GM13977 (cell line): ENCODE data around the gene PLEKHA8.

Experiments
- DNase-seq: peaks from one replicate; pipeline ENCODE4 v3.0.0; 2012; ENCODE audit warnings: low spot score
- CTCF ChIP-seq: IDR thresholded peaks from 2 replicates; pipeline ENCODE4 v1.5.1; 2012; ENCODE audit warnings: mild to moderate bottlenecking, control low read depth; ENCODE audit not compliant: insufficient read depth; ENCODE audit errors: extremely low read depth, missing control alignments
- in situ Hi-C: fragments of 300-500 bp; cut with MboI; formaldehyde crosslinking; loops from one replicate; pipeline ENCODE4 v1.12.0; 2022; ENCODE audit warnings: low sequenced_read_pairs, low pct_unique_long_range_greater_than_20kb, mixed read lengths, inconsistent platforms; ENCODE audit not compliant: unreplicated experiment

Gene PLEKHA8

GRCh38 chr7:30143748-30144251 lies 115.6 kb downstream of the PLEKHA8 start:
- no peak for DNase-seq
- TF ChIP-seq CTCF, result no peak
- in situ Hi-C loops, result no loop called here

DNA sequence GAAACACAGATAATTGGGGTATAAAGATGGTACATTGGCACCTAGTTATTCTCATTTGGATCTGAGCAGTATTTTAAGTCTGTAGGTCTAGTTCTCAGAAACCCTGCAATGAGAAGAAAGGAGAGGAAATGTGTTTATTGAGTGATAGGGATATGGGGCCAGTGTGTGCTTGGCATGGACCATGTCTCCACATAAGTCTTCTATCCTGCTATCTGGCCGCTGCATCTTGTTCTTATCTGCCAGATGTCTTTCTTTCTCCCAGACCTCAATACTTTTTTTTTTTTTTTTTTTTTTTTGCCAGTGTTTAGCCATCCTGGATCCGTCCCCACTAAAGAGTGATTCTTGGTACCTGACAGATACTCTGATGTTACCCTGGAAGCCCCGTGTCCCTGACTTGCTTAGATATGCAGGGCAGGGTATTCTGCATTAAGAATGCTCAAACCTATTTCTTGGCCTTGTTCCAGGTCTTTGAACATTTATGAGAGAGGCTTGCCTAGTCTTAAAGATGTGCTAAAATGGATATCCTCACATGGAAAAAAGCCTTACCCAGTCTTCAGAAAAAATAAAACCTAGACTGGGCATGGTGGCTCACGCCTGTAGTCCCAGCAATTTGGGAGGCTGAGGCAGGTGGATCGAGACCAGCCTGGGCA lies 116.6 kb downstream of the PLEKHA8 start:
- in situ Hi-C loops, result no loop called here
- DNase-seq, result no peak
- no peak for TF ChIP-seq CTCF

GRCh38 chr7:30145426-30145970 lies 117.3 kb downstream of the PLEKHA8 start:
- in situ Hi-C loops, result no loop called here
- no peak for TF ChIP-seq CTCF
- no peak for DNase-seq

DNA sequence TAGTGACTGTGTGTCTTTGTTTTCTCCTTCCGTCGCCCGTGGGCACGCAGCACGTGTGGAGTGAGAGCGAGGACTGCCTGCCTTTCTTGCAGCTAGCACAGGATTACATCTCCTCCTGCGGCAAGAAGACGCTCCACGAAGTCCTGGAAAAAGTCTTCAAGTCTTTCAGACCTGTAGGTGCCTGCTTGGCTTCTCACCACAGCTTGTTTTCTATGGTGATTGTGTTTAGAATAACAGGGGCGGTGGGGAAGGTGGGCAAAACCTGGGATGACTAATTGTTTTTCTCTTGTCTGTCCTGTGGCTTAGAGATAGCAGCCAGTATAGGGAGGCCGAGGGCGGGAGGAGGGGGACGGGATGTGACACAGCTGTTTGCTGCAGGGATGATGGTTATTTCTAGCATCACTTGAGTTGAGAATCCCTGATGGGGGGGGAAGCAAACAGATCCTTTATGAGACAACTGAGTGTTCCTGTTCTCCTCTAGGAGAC lies 118.0 kb downstream of the PLEKHA8 start:
- TF ChIP-seq CTCF, result no peak
- DNase-seq, result no peak
- in situ Hi-C loops, result no loop called here

GRCh38 chr7:30147223-30147622 lies 119.0 kb downstream of the PLEKHA8 start:
- in situ Hi-C loops, result no loop called here
- TF ChIP-seq CTCF, result no peak
- DNase-seq, result no peak

- in situ Hi-C loops, result no loop called here
Measured at GRCh38 chr7:30147785-30148184, 119.6 kb downstream of the PLEKHA8 start.

More at GRCh38 chr7:30147785-30148184, 119.6 kb downstream of the PLEKHA8 start:
- no peak for TF ChIP-seq CTCF
- no peak for DNase-seq
